GM18526 (cell line): ENCODE data around the gene MRRF.

ENCODE experiments used
- POLR2A ChIP-seq: IDR thresholded peaks from 3 replicates; pipeline ENCODE4 v1.6.1; 2011; ENCODE audit not compliant: insufficient read length; ENCODE audit errors: extremely low read depth

Gene MRRF

GRCh38 chr9:122348288-122348777, 83.7 kb downstream of the MRRF start:
- no peak for TF ChIP-seq POLR2A

GRCh38 chr9:122348791-122349190, 84.1 kb downstream of the MRRF start:
- TF ChIP-seq POLR2A, result no peak

GRCh38 chr9:122349201-122349600, 84.5 kb downstream of the MRRF start:
- no peak for TF ChIP-seq POLR2A

DNA sequence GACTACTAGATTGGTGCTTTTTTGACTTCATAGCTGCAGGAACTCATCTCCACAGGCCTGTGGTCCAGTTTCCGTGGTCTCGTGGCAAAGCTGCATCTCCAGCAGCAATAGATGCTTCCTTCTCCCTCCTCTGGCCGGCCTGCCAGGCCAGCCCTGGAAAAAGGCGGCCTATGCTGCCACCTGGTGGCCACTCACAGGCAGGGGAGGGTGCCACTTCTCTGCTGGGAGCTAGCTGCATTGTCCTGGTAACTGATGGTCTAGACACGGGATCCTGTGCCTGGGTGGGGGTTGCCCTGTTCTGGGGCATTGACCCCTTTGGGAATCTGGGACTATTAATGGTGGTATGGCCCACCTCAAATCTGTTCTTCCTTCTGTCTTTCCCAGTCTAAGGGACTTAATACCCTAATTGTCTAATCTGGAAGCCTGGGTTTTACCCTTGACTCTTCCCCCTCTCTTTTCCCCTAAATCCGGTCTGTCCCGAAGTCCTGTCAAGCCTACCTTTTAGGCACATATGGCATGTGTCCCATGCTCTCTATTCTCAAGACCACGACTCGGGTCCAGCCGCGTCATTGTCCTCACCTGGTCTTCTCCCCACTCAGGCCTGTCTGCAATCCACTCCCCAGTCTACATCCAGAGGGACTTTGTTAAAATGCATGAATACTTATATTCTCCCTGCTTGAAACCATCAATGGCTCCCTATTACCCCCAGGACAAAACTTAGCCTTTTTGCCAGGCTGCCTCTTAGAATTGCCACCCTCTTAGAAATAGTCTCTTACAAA, 86.1 kb downstream of the MRRF start:
- no peak for TF ChIP-seq POLR2A

DNA sequence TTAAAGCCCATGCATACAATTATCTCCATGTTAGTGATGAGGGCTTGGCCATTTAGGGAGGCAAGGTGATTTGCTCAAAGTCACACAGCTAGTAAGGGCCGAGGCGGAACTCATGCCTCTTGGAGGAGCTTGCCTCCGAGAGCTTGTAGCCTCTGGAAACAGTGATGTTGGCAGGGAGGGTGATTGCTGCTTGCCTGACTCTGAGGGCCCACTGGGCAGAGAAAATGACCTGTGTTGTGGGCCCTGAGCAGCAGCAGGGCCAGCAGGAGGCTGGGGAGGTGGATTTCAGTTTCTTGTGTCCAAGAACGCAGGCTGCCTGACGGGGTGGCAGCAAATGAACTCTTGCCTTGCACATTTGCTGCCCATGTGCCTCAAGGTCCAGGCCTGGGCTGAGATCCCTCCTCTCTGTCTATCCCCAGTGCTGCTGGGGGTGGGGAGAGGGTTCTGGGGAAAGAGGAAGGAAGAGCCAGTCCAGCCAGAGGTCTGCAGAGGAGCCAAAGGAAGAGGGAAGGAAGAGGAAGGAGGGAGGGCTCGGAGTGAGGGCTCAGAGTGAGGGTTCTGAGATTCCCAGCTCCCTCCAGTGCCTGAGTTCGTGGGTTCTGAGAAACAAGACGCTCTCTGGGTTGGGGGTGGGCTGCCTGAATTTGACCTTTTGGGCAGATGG, 90.0 kb downstream of the MRRF start:
- TF ChIP-seq POLR2A, result no peak

DNA sequence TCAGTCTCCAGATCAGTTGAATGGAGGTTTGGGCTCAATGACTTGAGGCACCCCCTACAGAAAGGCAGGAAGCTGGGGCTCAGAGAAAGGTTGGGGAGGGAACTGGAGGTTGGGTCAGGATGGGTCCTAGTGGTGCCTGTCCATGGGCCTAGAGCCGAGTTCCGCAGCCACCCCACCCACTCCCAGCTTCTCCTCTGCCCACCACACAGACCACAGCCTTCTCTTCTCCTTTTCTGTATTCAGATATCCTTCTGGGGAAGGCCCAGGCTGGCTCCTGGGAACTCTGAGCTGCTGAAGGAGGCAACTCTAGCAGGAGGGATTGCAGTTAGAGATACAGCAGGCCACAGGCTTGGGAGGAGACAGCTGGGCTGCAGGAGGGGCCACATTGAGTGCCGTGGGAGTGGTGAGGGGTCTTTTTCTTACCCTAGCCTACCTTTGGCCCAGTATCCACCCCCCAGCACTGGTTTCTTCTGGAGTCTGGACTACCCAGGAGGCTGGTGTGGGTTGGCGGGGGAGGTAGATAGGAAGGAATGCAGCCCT, 90.7 kb downstream of the MRRF start:
- no peak for TF ChIP-seq POLR2A

DNA sequence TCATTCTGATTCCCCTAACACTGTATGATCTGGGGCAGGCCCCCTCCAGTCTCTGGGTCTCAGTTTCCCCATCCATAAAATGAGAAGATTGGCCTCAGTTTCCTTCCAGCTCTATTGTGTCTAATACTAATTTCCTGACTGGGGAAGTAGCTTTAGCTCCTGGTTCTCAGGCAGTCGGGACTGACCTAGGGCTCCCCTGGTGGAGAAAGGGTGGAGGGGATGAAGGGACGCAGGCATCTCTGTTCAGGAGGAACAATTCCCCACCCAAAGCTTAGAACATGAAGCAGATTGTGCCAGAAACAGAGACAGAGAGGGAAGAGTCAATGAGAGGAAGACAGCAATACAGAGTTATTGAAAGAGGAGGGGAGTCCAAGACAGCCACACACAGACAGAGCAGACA, 91.9 kb downstream of the MRRF start:
- no peak for TF ChIP-seq POLR2A

DNA sequence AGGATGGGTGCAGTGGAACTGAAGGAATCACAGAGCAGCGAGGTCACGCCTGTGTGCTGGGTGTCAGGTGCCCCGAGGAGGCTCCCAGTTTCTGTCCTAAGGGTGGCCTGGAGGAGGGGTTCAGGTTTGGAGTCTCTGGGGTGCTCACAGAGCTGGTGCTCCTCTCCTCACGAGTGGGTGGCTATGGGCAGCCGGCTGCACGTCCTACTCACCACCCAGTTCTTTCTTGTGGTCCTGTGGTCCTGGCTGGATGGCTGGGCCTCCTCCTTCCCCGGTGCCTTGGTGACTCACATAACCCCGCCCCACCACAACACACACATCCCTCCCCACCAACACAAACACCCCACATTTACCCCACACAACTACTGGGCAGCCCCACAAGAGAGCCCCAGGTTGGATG, 96.2 kb downstream of the MRRF start:
- TF ChIP-seq POLR2A, result no peak

- no peak for TF ChIP-seq POLR2A
These were observed 99.6 kb downstream of the MRRF start for GRCh38 chr9:122364117-122364782.

GRCh38 chr9:122364783-122365150, 100.1 kb downstream of the MRRF start:
- TF ChIP-seq POLR2A, result no peak

- no peak for TF ChIP-seq POLR2A
These were observed 101.5 kb downstream of the MRRF start for GRCh38 chr9:122366074-122366660.

DNA sequence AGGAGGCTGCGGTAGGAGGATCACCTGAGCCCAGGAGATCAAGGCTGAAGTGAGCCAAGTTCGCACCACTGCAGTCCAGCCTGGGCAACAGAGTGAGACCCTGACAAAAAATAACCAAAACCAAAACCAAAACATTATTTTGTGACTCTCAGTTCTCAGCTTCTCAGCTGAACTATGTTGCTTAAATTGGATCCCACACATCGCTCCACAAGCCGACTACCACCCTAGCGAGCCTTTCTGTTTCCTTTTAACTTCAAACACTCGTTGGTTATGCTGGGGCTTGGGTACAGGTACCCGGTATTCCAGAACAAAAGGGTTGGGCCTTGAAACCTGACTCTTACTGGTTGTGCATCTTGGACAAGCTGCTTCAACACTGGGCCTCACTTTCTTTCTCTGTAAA, 102.4 kb downstream of the MRRF start:
- TF ChIP-seq POLR2A, result no peak

DNA sequence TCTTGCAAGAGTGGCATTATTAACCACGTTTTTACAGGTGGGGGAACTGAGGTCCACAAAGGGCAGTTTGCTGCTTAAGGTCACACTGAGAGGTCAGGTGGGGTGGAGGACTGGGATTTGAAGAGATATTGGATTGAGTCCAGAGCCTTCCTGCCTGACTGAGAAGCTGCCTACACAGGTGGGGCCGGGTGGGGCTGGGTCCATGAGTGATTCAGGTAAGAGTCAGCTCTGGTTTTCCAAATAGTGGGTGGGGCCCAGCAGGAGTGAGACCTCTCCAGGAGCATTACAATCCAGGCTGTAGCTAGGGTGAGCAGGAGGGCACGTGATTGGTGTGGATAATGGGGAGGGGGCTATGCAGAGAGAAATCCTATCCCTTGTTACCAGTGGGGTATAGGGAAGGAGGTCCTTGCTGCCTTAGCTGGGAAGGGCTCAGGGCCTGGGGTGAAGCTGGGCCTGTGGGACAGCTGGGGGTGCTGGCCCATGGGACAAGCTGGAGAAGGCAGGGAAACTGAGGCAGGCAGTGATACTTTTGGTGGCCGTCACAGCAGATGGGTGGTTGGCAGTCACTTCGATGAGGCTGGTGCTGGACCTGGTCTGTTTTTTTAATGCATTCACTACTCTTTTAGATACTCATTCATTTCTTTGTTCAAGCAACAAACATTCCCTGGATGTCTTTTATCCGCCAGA, 103.2 kb downstream of the MRRF start:
- no peak for TF ChIP-seq POLR2A

GRCh38 chr9:122368642-122369041, 104.0 kb downstream of the MRRF start:
- no peak for TF ChIP-seq POLR2A

GRCh38 chr9:122370303-122370702, 105.6 kb downstream of the MRRF start:
- TF ChIP-seq POLR2A, result no peak
